HG02678 (cell line): ENCODE data around the gene TMEM108.

ENCODE experiments used
- ATAC-seq: cut with Tn5 transposase; IDR thresholded peaks from one replicate; pipeline ENCODE4 v1.9.1; 2021; ENCODE audit warnings: mild to moderate bottlenecking, moderate library complexity; ENCODE audit not compliant: unreplicated experiment

The TMEM108 gene

GRCh38 chr3:133159498-133160475, 121.6 kb downstream of the TMEM108 start:
- peak; percentile 50 for ATAC-seq

GRCh38 chr3:133161656-133162055, 123.5 kb downstream of the TMEM108 start:
- no peak for ATAC-seq

GRCh38 chr3:133162265-133162664, 124.1 kb downstream of the TMEM108 start:
- ATAC-seq, result no peak

GRCh38 chr3:133162670-133163305, 124.6 kb downstream of the TMEM108 start:
- ATAC-seq, result no peak

- no peak for ATAC-seq
Measured at GRCh38 chr3:133167340-133168024, 129.3 kb downstream of the TMEM108 start.

GRCh38 chr3:133168025-133168401, 129.8 kb downstream of the TMEM108 start:
- ATAC-seq, result no peak

GRCh38 chr3:133169331-133170068, 131.3 kb downstream of the TMEM108 start:
- ATAC-seq, result no peak

GRCh38 chr3:133171831-133172230, 133.6 kb downstream of the TMEM108 start:
- ATAC-seq, result no peak

- no peak for ATAC-seq
Measured at GRCh38 chr3:133181392-133182150, 143.4 kb downstream of the TMEM108 start.

- ATAC-seq, result no peak
Measured at GRCh38 chr3:133187870-133188379, 149.7 kb downstream of the TMEM108 start.

- ATAC-seq, result no peak
Measured at GRCh38 chr3:133188996-133189395, 150.8 kb downstream of the TMEM108 start.

GRCh38 chr3:133189893-133190292, 151.7 kb downstream of the TMEM108 start:
- no peak for ATAC-seq

- no peak for ATAC-seq
Measured at GRCh38 chr3:133191818-133192217, 153.6 kb downstream of the TMEM108 start.

- ATAC-seq, result no peak
Measured at GRCh38 chr3:133192363-133192945, 154.3 kb downstream of the TMEM108 start.

GRCh38 chr3:133192967-133193366, 154.8 kb downstream of the TMEM108 start:
- no peak for ATAC-seq

- ATAC-seq, result no peak
Measured at GRCh38 chr3:133196527-133196926, 158.3 kb downstream of the TMEM108 start.

GRCh38 chr3:133197619-133198018, 159.4 kb downstream of the TMEM108 start:
- ATAC-seq, result no peak

- ATAC-seq, result no peak
Measured at GRCh38 chr3:133206921-133207320, 168.7 kb downstream of the TMEM108 start.

- ATAC-seq, result no peak
Measured at GRCh38 chr3:133208184-133208583, 170.0 kb downstream of the TMEM108 start.
